ENCODE results near the gene NELL2. TPM values are rescaled to one million over a fixed set of nuclear protein-coding genes. Genes with fewer than 3 reads are reported as not detected.
A peak's percentile ranks its signal among the peaks of the same experiment; 100 is the strongest.

NELL2 gene
- total and polyA plus RNA-seq, 2 donors (not counting 1 experiment from before 2014, with no cell fraction given): 0.17 TPM; not detected in 1

GRCh38 chr12:44616402-44616801, 259.7 kb downstream of the NELL2 start:
- DNase-seq (ENCODE audit: low read depth in 2 of 2): peak; percentile 1 to 30

GRCh38 chr12:44611538-44611937, 264.6 kb downstream of the NELL2 start:
- no peak overlapping the region for H3K27ac ChIP-seq (ENCODE audit: insufficient read depth, low read length)

More at GRCh38 chr12:44616402-44616801, 259.7 kb downstream of the NELL2 start:
- H3K4me1 ChIP-seq (ENCODE audit: control insufficient read depth, extremely low read depth, insufficient read depth, low read length): no peaks in the 10 kb centered on the region
- H3K79me2 ChIP-seq (ENCODE audit: control insufficient read depth, insufficient read depth, low read length): no peaks in the 10 kb centered on the region
- H4K20me1 ChIP-seq (ENCODE audit: control insufficient read depth, extremely low read depth, insufficient read depth, low read length): no peaks in the 10 kb centered on the region
- no peak overlapping the region for H3K27ac ChIP-seq (ENCODE audit: insufficient read depth, low read length)
- no peaks in the 10 kb centered on the region for H3K27me3 ChIP-seq (ENCODE audit: control insufficient read depth, insufficient read depth, low read length)
- no peaks in the 10 kb centered on the region for H3K9me3 ChIP-seq (ENCODE audit: control insufficient read depth, insufficient read depth, low read depth, low read length)
- no peak overlapping the region for H3K4me3 ChIP-seq (replicated peaks in 1 of 4; ENCODE audit: control extremely low read depth in 1 of 4, insufficient read depth in 1 of 4, low read depth in 3 of 4, low read length in 4 of 4)
- no peaks in the 10 kb centered on the region for H3K36me3 ChIP-seq (ENCODE audit: control insufficient read depth, insufficient read depth, low read length)
- no peak overlapping the region for H3K4me2 ChIP-seq (ENCODE audit: extremely low read depth, insufficient read depth, low read length)
- TF ChIP-seq EZH2 (IDR thresholded peaks at IDR 0.05; ENCODE audit: low read length, missing control alignments) (no peak), CTCF (conservative IDR thresholded peaks at IDR 0.05 in 1 of 2, IDR thresholded peaks at IDR 0.05 in 1 of 2; ENCODE audit: low read depth in 1 of 2, low read length in 2 of 2) (no peak)
- no peak overlapping the region for H3K9ac ChIP-seq (ENCODE audit: insufficient read depth, low read length)
- no peak overlapping the region for H2AFZ ChIP-seq (ENCODE audit: low read length)

GRCh38 chr12:44603701-44604100, 272.4 kb downstream of the NELL2 start:
- Histone ChIP-seq H4K20me1 (ENCODE audit: control insufficient read depth, extremely low read depth, insufficient read depth, low read length) (no peaks in the 10 kb centered on the region), H3K4me3 (replicated peaks in 1 of 4; ENCODE audit: control extremely low read depth in 1 of 4, insufficient read depth in 1 of 4, low read depth in 3 of 4, low read length in 4 of 4) (no peak overlapping the region), H3K4me2 (ENCODE audit: extremely low read depth, insufficient read depth, low read length) (no peak overlapping the region), H3K36me3 (ENCODE audit: control insufficient read depth, insufficient read depth, low read length) (no peaks in the 10 kb centered on the region), H3K4me1 (ENCODE audit: control insufficient read depth, extremely low read depth, insufficient read depth, low read length) (no peaks in the 10 kb centered on the region), H3K9me3 (ENCODE audit: control insufficient read depth, insufficient read depth, low read depth, low read length) (no peaks in the 10 kb centered on the region), H3K27me3 (ENCODE audit: control insufficient read depth, insufficient read depth, low read length) (no peaks in the 10 kb centered on the region), H3K9ac (ENCODE audit: insufficient read depth, low read length) (no peak overlapping the region), H2AFZ (ENCODE audit: low read length) (no peak overlapping the region), H3K79me2 (ENCODE audit: control insufficient read depth, insufficient read depth, low read length) (no peaks in the 10 kb centered on the region), H3K27ac (ENCODE audit: insufficient read depth, low read length) (no peak overlapping the region)
- TF ChIP-seq CTCF (conservative IDR thresholded peaks at IDR 0.05 in 1 of 2, IDR thresholded peaks at IDR 0.05 in 1 of 2; ENCODE audit: low read depth in 1 of 2, low read length in 2 of 2): no peak
- TF ChIP-seq EZH2 (IDR thresholded peaks at IDR 0.05; ENCODE audit: low read length, missing control alignments): no peak
- no peak for DNase-seq (ENCODE audit: low read depth in 2 of 2)

More at GRCh38 chr12:44611538-44611937, 264.6 kb downstream of the NELL2 start:
- H3K9ac ChIP-seq (ENCODE audit: insufficient read depth, low read length): no peak overlapping the region
- no peaks in the 10 kb centered on the region for H3K36me3 ChIP-seq (ENCODE audit: control insufficient read depth, insufficient read depth, low read length)
- no peak overlapping the region for H3K4me3 ChIP-seq (replicated peaks in 1 of 4; ENCODE audit: control extremely low read depth in 1 of 4, insufficient read depth in 1 of 4, low read depth in 3 of 4, low read length in 4 of 4)
- H2AFZ ChIP-seq (ENCODE audit: low read length): no peak overlapping the region
- no peaks in the 10 kb centered on the region for H3K9me3 ChIP-seq (ENCODE audit: control insufficient read depth, insufficient read depth, low read depth, low read length)
- no peak for DNase-seq (ENCODE audit: low read depth in 2 of 2)
- no peaks in the 10 kb centered on the region for H3K4me1 ChIP-seq (ENCODE audit: control insufficient read depth, extremely low read depth, insufficient read depth, low read length)
- no peaks in the 10 kb centered on the region for H3K27me3 ChIP-seq (ENCODE audit: control insufficient read depth, insufficient read depth, low read length)
- TF ChIP-seq EZH2 (IDR thresholded peaks at IDR 0.05; ENCODE audit: low read length, missing control alignments) (no peak), CTCF (conservative IDR thresholded peaks at IDR 0.05 in 1 of 2, IDR thresholded peaks at IDR 0.05 in 1 of 2; ENCODE audit: low read depth in 1 of 2, low read length in 2 of 2) (no peak)
- H3K4me2 ChIP-seq (ENCODE audit: extremely low read depth, insufficient read depth, low read length): no peak overlapping the region
- no peaks in the 10 kb centered on the region for H4K20me1 ChIP-seq (ENCODE audit: control insufficient read depth, extremely low read depth, insufficient read depth, low read length)
- no peaks in the 10 kb centered on the region for H3K79me2 ChIP-seq (ENCODE audit: control insufficient read depth, insufficient read depth, low read length)
